HG03175 (cell line): Measurements from ENCODE around the gene DNAAF3.
A peak's percentile ranks its signal among the peaks of the same experiment; 100 is the strongest.
"Not testable (repeated sequence)": the region's sequence is repeated elsewhere in the genome, so short reads cannot be mapped to it uniquely, and the experiment has no call there.

Experiments used
- ATAC-seq: cut with Tn5 transposase; IDR thresholded peaks from one replicate; pipeline ENCODE4 v1.9.1; 2021; ENCODE audit warnings: mild to moderate bottlenecking, moderate library complexity; ENCODE audit not compliant: unreplicated experiment

DNAAF3 gene

DNA sequence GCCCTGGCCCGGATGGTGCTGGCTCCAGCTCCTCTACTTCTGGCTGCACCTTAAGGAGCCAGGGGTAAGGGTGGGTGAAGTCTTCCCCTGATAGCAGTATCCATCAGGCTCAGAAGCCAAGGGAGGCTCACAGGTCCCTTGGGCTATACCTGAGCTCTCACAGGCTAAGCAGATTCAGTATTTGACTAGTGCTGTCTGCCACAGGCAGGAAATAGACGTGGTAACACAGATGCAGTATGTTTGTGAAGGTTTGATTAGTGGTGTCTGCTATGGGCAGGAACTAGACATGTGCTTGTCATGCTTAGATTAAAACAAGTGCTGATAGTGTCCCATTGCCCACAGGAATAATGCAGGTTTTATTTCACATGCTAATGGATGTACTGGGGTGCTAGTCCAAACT lies 9.7 kb upstream of the DNAAF3 start:
- ATAC-seq: no peak

DNA sequence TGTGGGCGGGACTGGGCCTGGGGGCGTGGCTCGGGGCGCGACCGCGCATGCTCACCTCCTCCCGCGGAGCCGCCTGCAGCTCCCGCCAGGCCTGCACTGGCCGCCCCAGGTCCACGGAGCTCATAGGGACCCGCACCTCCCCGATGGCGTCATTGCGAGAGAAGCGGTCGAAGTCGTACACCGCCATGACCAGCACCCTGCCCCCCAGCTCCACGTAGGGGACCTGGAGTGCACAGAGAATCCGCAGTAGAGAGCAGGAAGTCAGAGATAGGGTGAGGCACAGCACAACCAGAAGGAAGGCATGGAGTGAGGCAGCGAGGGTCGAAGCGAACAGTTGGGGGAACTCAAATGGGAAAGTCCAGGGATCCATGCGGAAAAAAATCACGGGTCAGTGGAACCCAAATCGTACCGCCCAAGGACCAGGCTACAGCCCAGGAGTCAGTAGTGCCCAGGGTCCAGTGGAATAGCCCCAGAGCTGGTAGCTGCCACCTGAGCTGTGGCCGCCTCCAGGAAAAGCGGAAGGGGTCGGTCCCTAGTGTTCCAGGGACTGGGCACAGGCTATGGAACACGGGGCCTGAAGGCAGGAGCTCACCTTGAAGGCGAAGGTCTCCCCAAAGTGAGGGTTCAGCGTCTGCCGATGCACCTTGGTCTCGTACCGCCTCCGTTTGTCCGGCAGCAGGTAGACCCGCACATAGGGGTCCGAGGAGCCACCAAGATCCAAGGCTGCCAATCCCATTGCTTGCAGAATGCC lies 8.9 kb upstream of the DNAAF3 start:
- ATAC-seq: no peak

DNA sequence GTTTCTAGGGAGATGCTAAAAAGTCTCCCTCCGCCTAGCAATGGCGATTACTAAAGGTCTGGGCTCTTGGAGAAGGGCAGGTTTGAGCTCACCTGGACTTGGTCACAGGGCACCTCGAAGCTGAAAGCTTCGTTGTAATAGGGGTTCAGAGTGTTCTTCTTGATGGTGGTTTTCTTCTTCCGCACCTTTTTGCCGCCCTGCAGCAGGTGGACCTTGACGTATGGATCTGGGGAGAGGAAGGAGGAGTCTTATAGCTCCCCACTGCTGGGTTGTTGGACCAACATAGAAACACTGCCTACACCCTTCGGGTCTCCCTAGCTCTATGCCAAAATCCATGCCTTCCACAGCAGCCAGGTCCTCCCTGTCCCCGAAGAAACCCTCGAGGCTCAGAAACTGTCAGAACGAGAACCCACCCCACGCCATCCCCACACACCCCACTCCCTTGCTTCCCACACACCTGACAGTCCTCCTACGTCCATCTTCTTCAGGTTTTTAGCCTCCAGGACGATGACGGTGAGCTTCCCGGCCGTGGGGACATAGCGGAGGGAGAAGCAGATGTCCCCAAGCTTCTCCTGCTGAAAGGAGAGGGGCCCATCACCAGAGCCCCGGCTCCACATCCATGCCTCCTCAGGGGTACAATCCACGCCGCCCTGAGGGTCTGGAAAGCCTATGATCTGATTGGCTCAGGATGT lies 8.2 kb upstream of the DNAAF3 start:
- ATAC-seq: no peak

DNA sequence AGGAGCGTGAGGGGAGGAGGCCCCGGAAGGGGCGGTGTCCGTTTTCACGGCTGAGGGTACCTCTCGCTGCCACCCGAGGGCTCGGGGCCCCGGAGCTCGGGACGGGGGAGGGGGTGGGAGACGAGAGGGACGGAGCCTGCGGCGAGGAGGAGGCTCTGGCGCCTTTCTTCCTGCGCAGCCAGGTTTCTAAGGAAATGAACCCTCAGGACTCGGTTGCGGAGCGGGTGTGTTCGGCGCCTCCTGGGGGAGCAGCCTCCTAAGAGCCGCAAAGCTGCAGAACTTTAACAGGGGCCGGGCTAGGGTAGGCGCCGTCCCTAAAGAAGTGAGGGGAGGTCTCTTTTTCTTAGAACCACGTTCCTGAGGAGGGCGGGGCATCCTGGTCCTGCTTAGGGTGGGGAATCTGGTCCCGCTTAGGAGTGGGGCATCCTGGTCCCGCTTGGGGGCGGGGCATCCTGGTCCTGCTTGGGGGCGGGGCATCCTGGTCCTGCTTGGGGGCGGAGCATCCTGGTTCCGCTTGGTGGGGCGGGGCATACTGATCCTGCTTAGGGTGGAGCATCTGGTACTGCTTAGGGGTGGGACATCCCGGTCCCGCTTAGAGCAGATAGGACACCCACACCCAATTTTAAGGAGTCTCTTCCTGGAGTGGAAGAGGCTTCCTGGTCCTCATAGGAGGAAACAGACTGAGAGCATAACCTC lies 7.4 kb upstream of the DNAAF3 start:
- ATAC-seq: no peak

DNA sequence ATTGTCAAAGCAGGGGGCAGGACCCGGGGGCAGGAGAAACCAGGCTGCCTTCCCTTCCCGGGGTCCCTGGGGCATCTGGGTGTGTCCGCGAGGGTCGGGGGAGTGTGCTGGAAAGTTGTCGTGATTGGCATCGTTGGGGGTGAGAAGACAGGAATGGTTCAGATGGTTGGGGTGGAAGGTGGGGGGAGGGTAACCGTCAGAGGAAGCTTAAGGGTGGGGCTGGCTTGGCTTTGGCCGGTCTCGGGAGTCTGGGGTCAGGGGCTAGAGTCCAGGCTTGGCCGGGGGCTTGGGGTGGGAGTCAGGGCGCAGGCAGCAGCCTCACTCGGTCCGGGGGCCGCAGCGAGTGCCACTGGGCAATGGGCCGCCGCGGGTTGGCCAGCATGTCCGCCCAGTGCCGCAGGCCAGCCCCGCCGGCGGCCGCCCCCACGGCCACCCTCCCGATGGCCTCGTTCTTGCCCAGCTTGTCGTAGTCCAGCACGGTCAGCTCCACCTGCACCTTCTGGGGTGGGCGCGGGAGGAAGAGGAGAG lies 6.8 kb upstream of the DNAAF3 start:
- ATAC-seq: no peak

DNA sequence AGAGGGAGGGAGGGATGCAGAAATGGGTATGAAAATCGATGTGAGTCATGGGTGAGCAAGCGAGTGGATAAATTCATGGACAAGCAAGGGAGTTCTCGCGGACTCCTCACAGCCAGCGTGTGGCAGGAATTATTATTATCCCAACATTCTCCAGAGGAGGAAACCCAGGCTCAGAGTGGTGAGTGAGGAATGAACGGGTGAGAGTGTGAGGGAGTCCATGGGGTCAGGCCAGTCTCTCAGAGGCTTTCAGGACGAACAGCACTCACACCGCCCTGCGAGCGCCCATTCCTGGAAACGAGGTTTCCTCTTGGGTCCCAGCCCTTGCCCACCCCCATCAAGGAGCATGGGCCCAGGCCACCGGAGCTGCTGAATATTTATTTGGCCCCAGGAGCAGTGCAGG lies 6.3 kb upstream of the DNAAF3 start:
- no peak for ATAC-seq

DNA sequence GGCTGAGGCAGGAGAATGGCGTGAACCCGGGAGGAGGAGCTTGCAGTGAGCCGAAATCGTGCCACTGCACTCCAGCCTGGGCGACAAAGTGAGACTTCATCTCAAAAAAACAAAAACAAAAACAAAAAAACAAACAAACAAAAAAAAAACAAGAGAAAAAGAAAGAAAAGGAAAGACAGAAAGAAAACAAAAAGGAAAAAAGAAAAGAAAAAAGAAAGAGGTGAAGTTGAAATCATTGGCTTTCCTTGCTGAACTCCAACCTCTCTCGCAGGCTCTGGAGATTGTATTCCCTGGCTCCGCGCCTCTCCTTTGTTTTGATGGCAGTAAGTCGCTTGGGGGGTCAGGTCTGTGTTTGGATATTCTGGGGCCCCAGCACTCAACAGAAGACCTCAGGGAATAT lies 5.9 kb upstream of the DNAAF3 start:
- not testable (repeated sequence) for ATAC-seq

DNA sequence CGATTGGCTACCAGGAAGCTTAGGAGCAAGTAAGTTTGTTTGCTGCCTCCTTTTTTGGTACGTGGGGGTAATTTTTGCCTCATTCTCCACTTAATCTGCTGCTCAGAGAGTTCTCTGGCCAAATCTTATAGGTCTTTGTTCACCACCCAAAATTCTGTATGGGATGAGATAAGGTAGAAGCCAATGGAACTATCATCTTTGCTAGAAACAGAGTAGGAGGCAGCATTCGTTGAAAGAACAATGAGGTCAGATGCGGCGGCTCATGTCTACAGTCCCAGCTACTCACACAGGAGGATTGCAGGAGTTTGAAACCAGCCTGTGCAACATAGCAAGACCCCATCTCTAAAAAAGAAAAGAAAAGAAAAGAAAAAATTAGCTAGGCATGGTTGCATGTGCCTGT lies 5.0 kb upstream of the DNAAF3 start:
- no peak for ATAC-seq

DNA sequence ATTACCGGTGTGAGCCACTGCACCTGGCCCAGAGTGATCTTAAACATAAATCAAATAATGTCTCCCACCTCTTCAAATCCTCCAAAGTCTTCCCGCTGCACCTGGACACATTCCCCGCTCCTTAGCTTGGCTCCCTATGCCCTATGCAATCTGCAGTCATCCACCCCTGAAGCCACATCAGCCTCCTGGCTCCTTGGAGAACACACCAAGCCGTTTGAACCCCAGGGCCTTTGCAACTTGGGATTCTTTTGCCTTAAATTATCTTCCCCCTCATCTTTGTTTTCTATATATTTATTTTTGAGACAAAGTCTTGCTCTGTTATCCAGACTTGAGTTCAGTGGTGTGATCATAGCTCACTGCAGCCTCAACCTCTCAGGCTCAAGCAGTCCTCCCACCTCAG lies 2.7 kb upstream of the DNAAF3 start:
- no peak for ATAC-seq

DNA sequence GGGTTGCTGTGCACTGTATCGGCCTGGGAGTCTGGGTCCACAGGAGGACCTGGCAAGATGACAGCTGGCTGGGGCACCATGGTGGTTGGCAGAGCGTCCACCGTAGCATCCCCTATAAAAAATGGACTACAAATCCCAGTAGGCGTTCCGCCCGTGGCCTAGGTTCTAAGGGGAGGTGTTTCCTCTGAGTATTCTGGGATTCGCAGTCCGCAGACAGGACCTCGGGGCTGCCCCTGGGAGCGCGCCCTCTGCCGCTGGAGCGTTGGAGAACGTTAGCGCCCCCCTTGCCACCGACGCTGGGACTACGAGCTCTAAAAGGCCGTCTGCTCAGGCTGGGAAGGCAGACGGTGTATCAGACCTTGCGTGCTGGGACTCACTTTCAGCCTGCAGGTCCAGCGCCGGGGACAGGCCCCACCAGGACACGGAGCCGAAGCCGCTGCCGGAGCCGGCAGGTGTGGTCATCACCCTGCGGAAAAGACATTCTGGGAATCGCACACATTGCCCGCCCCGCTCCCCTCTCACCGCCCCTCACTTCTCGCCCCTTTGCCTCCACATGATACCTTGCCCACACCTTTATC lies 372 bp downstream of the DNAAF3 start:
- no peak for ATAC-seq

DNA sequence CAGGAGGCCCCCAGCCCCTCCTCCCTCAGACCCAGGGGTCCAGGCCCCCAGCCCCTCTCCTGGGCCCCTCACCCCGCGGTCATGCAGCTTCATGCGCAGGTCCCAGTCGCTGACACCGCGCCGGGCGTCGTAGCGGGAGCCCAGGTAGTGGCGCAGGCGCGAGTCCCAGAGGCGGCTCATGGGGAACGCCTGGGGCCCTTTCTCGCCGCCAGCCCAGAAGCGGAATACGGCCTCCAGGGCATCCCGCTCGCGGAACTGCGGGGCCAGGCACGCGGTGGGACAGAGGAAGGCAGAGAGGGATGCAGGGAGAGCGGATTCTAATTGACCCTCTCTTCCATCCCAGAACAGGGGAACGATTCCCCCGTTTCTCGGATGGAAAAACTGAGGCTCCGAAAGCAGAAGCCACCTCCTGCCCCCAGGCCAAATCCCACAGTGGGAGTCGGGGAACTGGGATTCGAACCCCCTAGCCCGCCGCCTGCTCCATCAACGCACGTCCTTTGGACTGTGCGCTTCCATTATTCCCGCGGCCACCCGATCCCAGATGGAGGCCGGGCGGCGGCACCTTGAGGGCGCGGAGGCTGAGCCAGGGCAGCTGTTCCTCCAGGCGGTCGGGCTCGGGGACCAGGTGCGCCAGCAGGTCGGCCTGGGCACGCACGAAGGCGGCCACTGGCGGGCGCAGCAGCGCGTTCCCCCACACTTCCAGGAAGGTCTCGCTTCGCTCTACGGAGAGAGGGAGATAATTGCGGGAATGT lies 4.7 kb downstream of the DNAAF3 start:
- ATAC-seq: no peak

DNA sequence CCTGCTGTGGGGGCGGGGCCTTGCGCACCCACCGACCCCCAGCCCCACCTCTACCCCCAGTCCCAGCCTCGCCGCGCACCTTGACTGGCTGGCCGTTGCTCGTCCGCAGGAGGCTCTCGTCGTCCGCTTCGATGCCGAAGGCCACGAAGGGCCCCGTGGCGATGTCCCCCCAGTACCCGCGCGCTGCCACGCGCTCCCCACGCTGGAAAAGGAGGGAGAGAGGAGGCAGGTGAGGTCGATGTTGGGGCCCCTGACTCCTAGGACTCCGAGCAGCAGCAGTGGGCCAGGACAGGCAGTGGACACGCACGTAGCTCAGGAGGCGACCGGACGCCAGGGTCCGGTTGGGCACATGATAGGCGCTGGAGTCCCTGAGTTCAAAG lies 5.4 kb downstream of the DNAAF3 start:
- no peak for ATAC-seq

DNA sequence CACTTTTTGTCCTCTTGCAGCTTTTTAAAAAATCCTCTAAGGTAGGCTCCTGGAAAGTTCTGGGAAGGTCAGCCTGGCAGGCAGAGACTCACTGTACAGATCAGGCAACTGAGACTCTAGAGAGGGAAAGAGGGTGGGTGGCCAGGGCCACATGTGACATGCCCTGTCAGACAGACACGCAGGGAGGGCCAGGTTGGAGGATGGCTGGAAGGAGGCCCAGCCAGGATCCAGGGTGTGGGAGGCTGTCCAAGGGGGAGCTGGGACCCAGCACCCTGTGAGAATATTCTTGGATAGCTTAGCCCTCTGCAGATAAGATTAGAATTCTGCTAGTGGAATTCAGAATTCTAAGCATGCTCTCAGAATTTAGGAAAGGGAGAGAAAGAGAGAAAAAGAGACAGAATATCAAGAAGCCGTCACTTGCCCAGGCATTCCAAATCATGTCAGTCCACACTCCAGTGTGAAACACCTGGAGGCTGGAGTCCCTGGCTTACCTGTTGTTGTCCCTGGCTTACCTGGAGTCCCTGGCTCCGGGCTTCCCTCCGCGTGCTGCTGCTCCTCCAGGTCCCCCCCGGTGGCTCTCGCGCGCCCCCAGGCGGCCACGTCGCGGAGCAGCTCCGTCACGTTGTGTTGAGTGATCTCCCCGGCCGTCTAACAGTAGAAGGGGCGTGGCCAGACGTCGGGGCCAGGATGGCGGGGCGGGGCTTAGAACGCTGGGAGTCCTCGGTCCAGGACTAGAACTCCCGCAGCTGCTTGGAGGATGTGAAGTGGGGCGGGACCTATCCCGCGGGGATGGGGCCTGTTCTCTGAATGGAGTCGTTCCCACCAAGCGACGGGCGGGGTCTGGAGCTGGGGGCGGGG lies 6.1 kb downstream of the DNAAF3 start:
- ATAC-seq: peak; percentile 56

DNA sequence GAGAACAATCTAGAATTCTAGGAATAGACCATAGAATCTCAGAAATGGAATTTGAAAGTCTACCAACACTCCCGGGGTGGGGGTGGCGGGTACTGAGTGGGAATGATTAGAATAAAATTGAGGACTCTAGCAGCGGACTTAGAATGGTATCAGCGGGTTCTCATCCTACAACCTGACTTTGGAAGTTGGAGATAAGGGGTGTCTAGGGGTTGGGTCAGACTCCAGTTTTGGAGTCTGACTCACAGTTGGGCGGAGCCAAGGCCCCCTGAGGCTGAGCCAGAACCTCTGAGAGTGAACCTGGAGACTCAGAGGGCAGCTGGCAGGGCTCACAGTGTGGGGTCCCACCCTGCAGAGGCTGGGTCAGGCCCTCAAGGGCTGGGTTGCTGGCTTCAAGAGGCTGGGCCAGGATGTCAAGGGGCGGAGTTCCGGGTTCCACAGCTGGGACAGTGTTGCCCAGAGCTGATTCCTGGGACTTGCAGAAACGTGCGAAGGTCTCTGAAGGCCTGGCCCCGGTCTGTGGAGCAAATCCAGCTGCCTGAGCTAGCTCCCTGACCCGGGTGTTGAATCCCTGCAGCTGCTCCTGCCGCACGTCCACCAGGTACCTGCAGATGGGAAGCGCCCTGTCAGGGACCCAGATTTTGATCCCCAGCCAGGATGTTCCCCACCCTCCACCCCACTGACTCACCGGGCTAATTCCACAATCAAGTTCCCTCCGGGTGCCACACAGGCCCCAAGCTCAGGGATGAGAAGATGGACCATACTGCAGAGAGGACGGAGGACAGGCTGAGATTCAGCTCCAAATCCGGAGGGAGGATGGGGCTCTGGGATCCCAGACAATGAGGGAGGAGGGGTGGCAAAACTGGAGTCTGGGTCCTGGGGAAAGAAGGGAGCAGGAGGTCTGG lies 7.3 kb downstream of the DNAAF3 start:
- ATAC-seq: no peak

DNA sequence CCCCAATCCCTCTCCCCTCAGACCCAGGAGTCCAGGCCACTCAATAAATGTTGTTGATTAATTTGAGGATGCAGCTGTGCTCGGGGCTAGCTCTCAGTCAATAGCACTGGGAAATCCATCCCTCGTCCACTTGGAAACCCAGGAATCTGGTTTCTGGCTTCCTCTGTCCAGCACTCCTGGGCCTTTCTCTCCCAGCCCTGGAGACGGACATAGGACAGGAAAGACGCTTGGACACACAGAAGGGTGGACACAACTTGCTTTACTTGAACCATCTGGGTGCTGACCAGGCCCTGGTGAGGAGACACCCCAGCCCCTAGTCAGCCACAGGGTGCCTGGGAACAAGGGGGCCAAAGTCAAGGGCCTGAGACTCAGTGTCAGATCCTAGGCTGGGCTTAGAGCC lies 8.0 kb downstream of the DNAAF3 start:
- no peak for ATAC-seq

DNA sequence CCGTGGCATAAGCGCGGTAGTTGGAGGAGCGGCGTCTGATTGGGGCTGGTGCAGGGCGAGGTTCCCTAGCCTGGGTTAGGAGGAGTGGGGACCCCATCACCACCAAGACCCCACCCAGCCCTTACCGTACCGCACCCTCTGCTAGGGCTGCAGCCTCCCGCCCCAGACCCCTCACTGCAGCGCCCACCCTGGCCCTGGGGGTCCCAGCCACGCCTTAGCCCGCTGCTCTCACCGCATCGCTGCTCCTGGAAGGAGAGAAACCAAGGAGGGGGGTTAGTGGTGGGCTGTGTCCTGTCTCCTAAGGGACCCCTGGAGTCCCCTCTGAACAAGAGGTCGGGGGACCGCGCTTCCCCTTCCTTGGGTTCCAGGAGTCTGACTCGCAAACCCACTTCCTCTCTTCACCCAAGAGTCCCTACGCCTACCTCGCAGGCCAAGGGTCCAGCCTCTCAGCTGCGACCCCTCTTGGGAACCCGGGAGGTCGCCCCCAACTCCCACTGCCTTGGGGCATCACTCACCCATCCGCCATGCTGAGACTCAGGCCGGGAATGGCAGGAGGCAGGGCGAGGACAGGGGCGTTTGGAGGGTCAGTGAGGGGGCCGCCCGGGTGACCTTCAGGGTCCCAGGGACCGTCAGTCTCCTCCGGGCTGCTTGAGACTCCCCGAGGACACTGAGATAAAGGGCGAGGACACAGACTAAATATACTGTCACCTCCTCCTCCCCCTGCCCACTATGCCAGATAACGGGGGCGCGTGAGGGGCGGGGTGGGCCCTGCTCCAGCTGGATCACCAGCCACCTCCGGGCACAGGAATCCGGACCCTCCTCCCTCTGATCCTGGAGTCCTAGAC lies 9.1 kb downstream of the DNAAF3 start, which contains the start of gene TNNI3:
TNNI3 (minus strand) TSS at position 669 of the 845 bp plus-strand sequence; CDS start at position 526, 143 bp downstream.
- no peak for ATAC-seq

DNA sequence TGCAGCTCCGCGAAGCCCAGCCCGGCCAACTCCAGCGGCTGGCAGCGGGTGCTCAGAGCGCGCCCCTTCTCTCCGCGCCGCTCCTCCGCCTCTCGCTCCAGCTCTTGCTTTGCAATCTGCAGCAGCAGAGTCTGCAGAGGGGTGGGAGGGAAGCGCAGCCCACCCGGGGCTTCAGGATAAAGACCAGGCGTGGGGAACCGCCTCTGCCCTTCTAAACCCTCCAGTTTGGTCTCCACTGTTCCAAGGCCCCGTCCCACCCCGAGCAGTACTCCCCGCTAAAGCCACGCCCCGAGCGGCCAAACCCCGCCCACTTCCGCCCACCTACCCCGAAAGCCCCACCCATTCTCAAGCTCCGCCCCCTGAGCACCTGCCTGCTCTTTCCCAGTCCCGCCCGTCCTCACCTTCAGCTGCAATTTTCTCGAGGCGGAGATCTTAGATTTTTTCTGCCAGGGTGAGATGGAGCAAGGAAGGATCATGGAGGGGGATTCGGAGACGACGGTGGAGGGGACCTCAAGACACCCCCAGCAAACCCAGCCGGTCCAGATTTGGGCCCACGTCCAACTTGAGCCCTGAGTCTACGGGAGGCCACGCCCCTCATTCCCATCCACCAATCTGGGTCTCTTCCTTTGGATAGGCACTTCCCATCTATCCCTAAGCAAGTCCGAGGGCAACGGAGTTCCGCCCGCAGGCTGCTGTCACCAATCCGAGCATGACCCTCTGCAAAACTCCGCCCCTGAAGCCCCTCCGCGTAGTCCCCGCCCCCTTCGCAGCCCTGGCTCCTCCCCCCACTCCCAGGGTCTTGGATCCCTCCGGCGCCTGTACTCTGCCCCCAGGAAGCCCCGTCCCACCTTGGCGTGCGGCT lies 10.0 kb downstream of the DNAAF3 start:
- ATAC-seq: no peak
